ENCODE data around the gene PDE6A. TPM values are rescaled to one million over a fixed set of nuclear protein-coding genes. Genes with fewer than 3 reads are reported as not detected.

PDE6A gene
- total RNA-seq, 1 experiment from 2014 or later, result 0.50 TPM

GRCh38 chr5:149853331-149853648 lies 91.3 kb downstream of the PDE6A start:
- no peaks in the 10 kb centered on the region for H3K4me1 ChIP-seq (replicated peaks; ENCODE audit: insufficient read depth)
- intact Hi-C loops (cut with micrococcal nuclease; ENCODE audit: unreplicated experiment), result loop anchor here (1.0 to 2.0 kb wide), 3 partner anchors 80 to 216 kb away; partner anchors contain the start of gene SLC26A2
- TF ChIP-seq CTCF (conservative IDR thresholded peaks at IDR 0.05) (peak; percentile 59; the same call in 1 of the 2 replicates), EZH2 (IDR thresholded peaks at IDR 0.05; ENCODE audit: low read depth) (no peak)
- H3F3A ChIP-seq (ENCODE audit: insufficient read depth, low read depth), result no peaks in the 10 kb centered on the region
- CTCF ChIA-PET, result interaction anchor here (0.6 to 2.2 kb wide), 9 partner anchors 14 to 504 kb away, joined by 3 to 27 read pairs (median 4); partner anchors contain the start of gene TCOF1
- no peak overlapping the region for H3K4me3 ChIP-seq
- BruUV-seq (replicated peaks), result no TSS peak
- no peaks in the 10 kb centered on the region for H4K20me1 ChIP-seq (ENCODE audit: insufficient read depth)
- no peaks in the 10 kb centered on the region for H3K36me3 ChIP-seq (ENCODE audit: low read depth)
- no peaks in the 10 kb centered on the region for H3K27me3 ChIP-seq (ENCODE audit: insufficient read depth, low read depth)
- no peak overlapping the region for H3K27ac ChIP-seq
- POLR2A ChIA-PET (ENCODE audit: unreplicated experiment), result interaction anchor here (0.6 to 0.7 kb wide), 4 partner anchors 63 to 268 kb away, joined by 4 to 19 read pairs (median 6); no protein-coding TSS in a partner anchor
- no peak overlapping the region for H3K4me2 ChIP-seq
- no peaks in the 10 kb centered on the region for H3K9me2 ChIP-seq (ENCODE audit: insufficient read depth)
- no peaks in the 10 kb centered on the region for H3K9me3 ChIP-seq (ENCODE audit: insufficient read depth, low read depth)
- H3K79me2 ChIP-seq (ENCODE audit: low read depth), result no peaks in the 10 kb centered on the region
- no peak for DNase-seq
- no peak overlapping the region for H2AFZ ChIP-seq

- intact Hi-C loops (cut with micrococcal nuclease; ENCODE audit: unreplicated experiment), result loop anchor here (1.0 to 2.0 kb wide), 3 partner anchors 80 to 215 kb away; partner anchors contain the start of gene SLC26A2
- no peaks in the 10 kb centered on the region for H3K9me3 ChIP-seq (ENCODE audit: insufficient read depth, low read depth)
- H3K27me3 ChIP-seq (ENCODE audit: insufficient read depth, low read depth), result no peaks in the 10 kb centered on the region
- H4K20me1 ChIP-seq (ENCODE audit: insufficient read depth), result no peaks in the 10 kb centered on the region
- H3K27ac ChIP-seq, result no peak overlapping the region
- no peak overlapping the region for H3K4me2 ChIP-seq
- H3F3A ChIP-seq (ENCODE audit: insufficient read depth, low read depth), result no peaks in the 10 kb centered on the region
- ChIA-PET CTCF (interaction anchor here (0.6 to 2.2 kb wide), 12 partner anchors 11 to 505 kb away, joined by 3 to 27 read pairs (median 6); partner anchors contain the start of genes SLC26A2 and TCOF1), POLR2A (ENCODE audit: unreplicated experiment) (interaction anchor here (0.5 to 0.7 kb wide), 7 partner anchors 63 to 268 kb away, joined by 3 to 19 read pairs (median 4); no protein-coding TSS in a partner anchor)
- DNase-seq, result peak; percentile 50 to 71
- H3K9me2 ChIP-seq (ENCODE audit: insufficient read depth), result no peaks in the 10 kb centered on the region
- no TSS peak for BruUV-seq (replicated peaks)
- H3K4me3 ChIP-seq, result no peak overlapping the region
- no peaks in the 10 kb centered on the region for H3K36me3 ChIP-seq (ENCODE audit: low read depth)
- no peak overlapping the region for H2AFZ ChIP-seq
- H3K79me2 ChIP-seq (ENCODE audit: low read depth), result no peaks in the 10 kb centered on the region
- TF ChIP-seq EZH2 (IDR thresholded peaks at IDR 0.05; ENCODE audit: low read depth) (no peak), CTCF (conservative IDR thresholded peaks at IDR 0.05) (peak; percentile 89)
- H3K4me1 ChIP-seq (replicated peaks; ENCODE audit: insufficient read depth), result no peaks in the 10 kb centered on the region
These were observed 91.8 kb downstream of the PDE6A start for GRCh38 chr5:149852641-149853330.

- H3K9me2 ChIP-seq (ENCODE audit: insufficient read depth), result no peaks in the 10 kb centered on the region
- TF ChIP-seq CTCF (conservative IDR thresholded peaks at IDR 0.05) (no peak), EZH2 (IDR thresholded peaks at IDR 0.05; ENCODE audit: low read depth) (no peak)
- ChIA-PET CTCF (no interaction called here), POLR2A (ENCODE audit: unreplicated experiment) (no interaction called here)
- H3K4me1 ChIP-seq (replicated peaks; ENCODE audit: insufficient read depth), result no peaks in the 10 kb centered on the region
- no peaks in the 10 kb centered on the region for H4K20me1 ChIP-seq (ENCODE audit: insufficient read depth)
- no peak overlapping the region for H3K4me3 ChIP-seq
- no peaks in the 10 kb centered on the region for H3F3A ChIP-seq (ENCODE audit: insufficient read depth, low read depth)
- intact Hi-C loops (cut with micrococcal nuclease; ENCODE audit: unreplicated experiment), result no loop called here
- H3K27me3 ChIP-seq (ENCODE audit: insufficient read depth, low read depth), result no peaks in the 10 kb centered on the region
- DNase-seq, result no peak
- no TSS peak for BruUV-seq (replicated peaks)
- no peaks in the 10 kb centered on the region for H3K79me2 ChIP-seq (ENCODE audit: low read depth)
- no peaks in the 10 kb centered on the region for H3K36me3 ChIP-seq (ENCODE audit: low read depth)
- no peak overlapping the region for H3K4me2 ChIP-seq
- H3K27ac ChIP-seq, result no peak overlapping the region
- no peak overlapping the region for H2AFZ ChIP-seq
- H3K9me3 ChIP-seq (ENCODE audit: insufficient read depth, low read depth), result no peaks in the 10 kb centered on the region
These were observed 93.4 kb downstream of the PDE6A start for GRCh38 chr5:149851211-149851610.
